PFSK-1 (cell line): ENCODE measurements around the gene SLC15A5.

ENCODE experiments used
- FOXP2 ChIP-seq: optimal IDR thresholded peaks from 2 replicates; pipeline ENCODE3; 2011; ENCODE audit warnings: borderline replicate concordance, control low read depth, inconsistent platforms; ENCODE audit not compliant: insufficient read depth; ENCODE audit errors: extremely low read length, extremely low read depth
- POLR2AphosphoS5 ChIP-seq: IDR thresholded peaks from 2 replicates; pipeline ENCODE4 v1.6.1; 2012; ENCODE audit warnings: low read depth, mild to moderate bottlenecking, control low read depth, low read length, moderate library complexity
- REST ChIP-seq, 2 experiments: IDR thresholded peaks; 2 replicates each; pipeline versions ENCODE4 v1.6.1 to v1.8.0; 2011 to 2012; ENCODE audit warnings: low read depth in 2 of 2, low read length in 2 of 2, control low read depth in 1 of 2, inconsistent platforms in 1 of 2, mild to moderate bottlenecking in 1 of 2, moderate library complexity in 1 of 2; ENCODE audit not compliant: insufficient read depth in 1 of 2
- SIN3A ChIP-seq: IDR thresholded peaks from 2 replicates; pipeline ENCODE4 v1.6.1; 2012; ENCODE audit warnings: mild to moderate bottlenecking, low read length, moderate library complexity, borderline replicate concordance; ENCODE audit not compliant: insufficient read depth
- TAF1 ChIP-seq: IDR thresholded peaks from 2 replicates; pipeline ENCODE4 v1.6.1; 2012; ENCODE audit warnings: low read length, control low read depth, borderline replicate concordance; ENCODE audit not compliant: insufficient read depth

Gene SLC15A5

GRCh38 chr12:16272222-16272621 lies 5.3 kb downstream of the SLC15A5 start:
- TF ChIP-seq TAF1 = no peak
- no peak for TF ChIP-seq SIN3A
- no peak for TF ChIP-seq FOXP2
- TF ChIP-seq POLR2AphosphoS5 = no peak
- TF ChIP-seq REST (IDR thresholded peaks at IDR 0.05; ENCODE audit: insufficient read depth in 1 of 2, low read depth in 2 of 2, low read length in 2 of 2) = no peak

GRCh38 chr12:16271062-16271461 lies 6.4 kb downstream of the SLC15A5 start:
- TF ChIP-seq SIN3A (no peak), TAF1 (no peak), POLR2AphosphoS5 (no peak), FOXP2 (no peak), REST (IDR thresholded peaks at IDR 0.05; ENCODE audit: insufficient read depth in 1 of 2, low read depth in 2 of 2, low read length in 2 of 2) (no peak)

GRCh38 chr12:16269946-16270345 lies 7.5 kb downstream of the SLC15A5 start:
- TF ChIP-seq REST (IDR thresholded peaks at IDR 0.05; ENCODE audit: insufficient read depth in 1 of 2, low read depth in 2 of 2, low read length in 2 of 2) = no peak
- TF ChIP-seq TAF1 = no peak
- TF ChIP-seq SIN3A = no peak
- TF ChIP-seq POLR2AphosphoS5 = no peak
- no peak for TF ChIP-seq FOXP2

GRCh38 chr12:16266085-16266484 lies 11.4 kb downstream of the SLC15A5 start:
- TF ChIP-seq SIN3A (no peak), FOXP2 (no peak), REST (IDR thresholded peaks at IDR 0.05; ENCODE audit: insufficient read depth in 1 of 2, low read depth in 2 of 2, low read length in 2 of 2) (no peak), POLR2AphosphoS5 (no peak), TAF1 (no peak)

- TF ChIP-seq SIN3A = no peak
- TF ChIP-seq TAF1 = no peak
- TF ChIP-seq REST (IDR thresholded peaks at IDR 0.05; ENCODE audit: insufficient read depth in 1 of 2, low read depth in 2 of 2, low read length in 2 of 2) = no peak
- no peak for TF ChIP-seq FOXP2
- no peak for TF ChIP-seq POLR2AphosphoS5
These were observed 15.5 kb downstream of the SLC15A5 start for GRCh38 chr12:16261944-16262475.
